NCI-H1930 (cell line): ENCODE results near the gene ANKRD62.
"Not testable (repeated sequence)": the region's sequence is repeated elsewhere in the genome, so short reads cannot be mapped to it uniquely, and the experiment has no call there.

Experiments used
- DNase-seq, 2 experiments: peaks; one replicate each; lab custom pipeline; 2025; lab: John Stamatoyannopoulos, UW

The ANKRD62 gene

GRCh38 chr18:12066910-12067511 is 26.6 kb upstream of the ANKRD62 start:
- DNase-seq, result no peak

GRCh38 chr18:12067671-12068070 is 26.0 kb upstream of the ANKRD62 start:
- DNase-seq, result no peak

- DNase-seq, result not testable (repeated sequence)
Measured at GRCh38 chr18:12068316-12068949, 25.2 kb upstream of the ANKRD62 start.

- DNase-seq, result no peak
Measured at GRCh38 chr18:12068950-12069320, 24.7 kb upstream of the ANKRD62 start.

GRCh38 chr18:12071066-12071465 is 22.6 kb upstream of the ANKRD62 start:
- not testable (repeated sequence) for DNase-seq

GRCh38 chr18:12072996-12073395 is 20.6 kb upstream of the ANKRD62 start:
- DNase-seq, result no peak

- no peak for DNase-seq
Measured at GRCh38 chr18:12074736-12075135, 18.9 kb upstream of the ANKRD62 start.

- DNase-seq, result peak in 1 of 2 experiments; percentile 26
Measured at GRCh38 chr18:12076424-12077140, 17.1 kb upstream of the ANKRD62 start.

GRCh38 chr18:12077994-12078393 is 15.6 kb upstream of the ANKRD62 start:
- not testable (repeated sequence) for DNase-seq

- DNase-seq, result no peak
Measured at GRCh38 chr18:12079491-12080237, 14.0 kb upstream of the ANKRD62 start.

GRCh38 chr18:12085136-12085535 is 8.5 kb upstream of the ANKRD62 start:
- no peak for DNase-seq

GRCh38 chr18:12085786-12086185 is 7.9 kb upstream of the ANKRD62 start:
- no peak for DNase-seq

GRCh38 chr18:12086249-12086648 is 7.4 kb upstream of the ANKRD62 start:
- DNase-seq, result no peak

- no peak for DNase-seq
Measured at GRCh38 chr18:12086677-12087470, 6.8 kb upstream of the ANKRD62 start.

GRCh38 chr18:12087471-12088025 is 6.1 kb upstream of the ANKRD62 start:
- no peak for DNase-seq

GRCh38 chr18:12088096-12088495 is 5.5 kb upstream of the ANKRD62 start:
- no peak for DNase-seq

GRCh38 chr18:12088731-12089375 is 4.8 kb upstream of the ANKRD62 start:
- DNase-seq, result no peak

- no peak for DNase-seq
Measured at GRCh38 chr18:12091538-12092141, 2.0 kb upstream of the ANKRD62 start.

- peak; percentile 33 to 55 for DNase-seq
Measured at GRCh38 chr18:12092398-12093229, 1.0 kb upstream of the ANKRD62 start.

GRCh38 chr18:12098374-12098773 is 4.7 kb downstream of the ANKRD62 start:
- no peak for DNase-seq
